ENCODE data around the gene TTLL7. TPM values are rescaled to one million over a fixed set of nuclear protein-coding genes. Genes with fewer than 3 reads are reported as not detected.

The TTLL7 gene
- polyA plus RNA-seq, 2 of the 4 experiments (the other 2 are of a cell fraction): 1.6 to 5.7 TPM

DNA sequence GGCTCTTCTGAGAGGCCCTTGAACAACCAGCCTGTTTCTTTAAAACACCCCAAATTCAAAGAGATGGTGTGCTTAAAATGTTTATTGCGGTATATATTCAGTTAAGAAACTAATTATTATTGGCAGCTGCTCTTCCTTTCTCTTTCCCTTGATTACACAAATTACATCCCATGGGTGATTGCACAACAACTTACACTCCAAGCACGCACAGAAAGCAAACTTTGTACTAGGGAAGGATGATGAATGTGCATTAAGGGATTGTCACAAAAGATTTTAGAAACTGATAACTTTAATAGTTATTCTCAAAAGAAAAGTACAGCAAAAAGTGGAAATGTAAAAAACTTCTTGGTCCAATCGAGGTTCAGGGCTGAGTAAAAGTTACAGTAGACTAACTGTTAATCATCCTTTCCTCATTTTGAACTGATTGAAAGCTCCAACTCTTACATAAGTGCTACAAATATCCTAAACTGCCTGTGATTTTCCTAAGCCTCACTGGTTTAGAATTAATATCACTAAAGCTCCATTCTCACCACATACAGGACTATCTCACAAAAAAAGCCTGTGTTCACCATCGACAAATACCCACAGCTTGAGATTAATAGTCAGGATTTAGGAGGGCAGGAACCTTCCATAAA is 153.4 kb downstream of the TTLL7 start:
- Histone ChIP-seq H3K4me1 (no peaks in the 10 kb centered on the region), H3K4me3 (no peak overlapping the region), H3K9me3 (no peaks in the 10 kb centered on the region), H3K27ac (no peak overlapping the region), H3K4me2 (no peak overlapping the region)
- ChIA-PET CTCF (no interaction called here), POLR2A (no interaction called here)
- no peak for TF ChIP-seq TFCP2L1 (CRISPR knock-in tag; IDR thresholded peaks at IDR 0.05)
- no peak for TF ChIP-seq RNF2 (IDR thresholded peaks at IDR 0.05; ENCODE audit: borderline replicate concordance, low read depth)
- no peak for TF ChIP-seq FOSL2 (IDR thresholded peaks at IDR 0.05)
- no peak for TF ChIP-seq FOSL2 (CRISPR knock-in tag; IDR thresholded peaks at IDR 0.05)
- TF ChIP-seq RFX5 (IDR thresholded peaks at IDR 0.05): no peak
- TF ChIP-seq JUN (IDR thresholded peaks at IDR 0.05): no peak
- no peak for TF ChIP-seq ZNF302 (CRISPR knock-in tag; IDR thresholded peaks at IDR 0.05)
- TF ChIP-seq KDM1A (IDR thresholded peaks at IDR 0.05; ENCODE audit: low read depth): no peak
- TF ChIP-seq CBX2 (IDR thresholded peaks at IDR 0.05; ENCODE audit: borderline replicate concordance, low read depth): no peak
- WGBS (ENCODE audit: missing lambda C conversion rate): 32% methylated on average over 4 of the region's 4 CpGs
- no peak for ATAC-seq
- DNase-seq (ENCODE audit: low read depth in 1 of 2, low spot score in 1 of 2): no peak
- FAIRE-seq: no peak

DNA sequence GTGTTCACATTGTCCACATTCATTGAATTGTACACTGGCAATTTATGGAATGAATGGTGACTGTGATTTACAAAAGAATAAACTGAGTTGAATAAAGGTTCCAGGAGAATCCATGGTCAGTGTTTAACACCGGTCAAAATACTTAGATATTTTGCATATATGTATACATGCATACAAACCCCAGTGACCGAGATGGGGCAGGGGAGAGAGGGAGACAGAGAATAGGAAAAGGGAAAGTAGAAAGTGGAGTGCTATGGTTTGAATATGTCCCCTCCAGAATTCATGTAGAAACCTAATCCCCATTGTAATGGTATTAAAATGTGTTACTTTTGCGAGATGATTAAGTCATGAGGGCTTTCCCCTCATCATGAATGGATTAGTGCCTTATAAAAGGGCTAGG is 154.4 kb downstream of the TTLL7 start:
- Histone ChIP-seq H3K4me3 (no peak overlapping the region), H3K4me2 (no peak overlapping the region), H3K4me1 (no peaks in the 10 kb centered on the region), H3K27ac (no peak overlapping the region), H3K9me3 (no peaks in the 10 kb centered on the region)
- WGBS (ENCODE audit: missing lambda C conversion rate): 28% methylated on average over 3 of the region's 3 CpGs
- DNase-seq (ENCODE audit: low read depth in 1 of 2, low spot score in 1 of 2) (no peak), FAIRE-seq (no peak), ATAC-seq (no peak)
- TF ChIP-seq PHF8 (IDR thresholded peaks at IDR 0.05; ENCODE audit: borderline replicate concordance, low read depth) (no peak), CEBPB (IDR thresholded peaks at IDR 0.05) (no peak), CBX8 (IDR thresholded peaks at IDR 0.05) (no peak), TFCP2L1 (CRISPR knock-in tag; IDR thresholded peaks at IDR 0.05) (no peak), EHF (CRISPR knock-in tag; IDR thresholded peaks at IDR 0.05) (no peak), NFE2L2 (conservative IDR thresholded peaks at IDR 0.05; ENCODE audit: low read length) (no peak), RNF2 (IDR thresholded peaks at IDR 0.05; ENCODE audit: borderline replicate concordance, low read depth) (no peak), POLR2A (IDR thresholded peaks at IDR 0.05; ENCODE audit: low read length) (no peak)
- TF ChIP-seq, protein P1, sequence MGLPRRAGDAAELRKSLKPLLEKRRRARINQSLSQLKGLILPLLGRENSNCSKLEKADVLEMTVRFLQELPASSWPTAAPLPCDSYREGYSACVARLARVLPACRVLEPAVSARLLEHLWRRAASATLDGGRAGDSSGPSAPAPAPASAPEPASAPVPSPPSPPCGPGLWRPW (IDR thresholded peaks at IDR 0.05): no peak
- TF ChIP-seq, protein P2, sequence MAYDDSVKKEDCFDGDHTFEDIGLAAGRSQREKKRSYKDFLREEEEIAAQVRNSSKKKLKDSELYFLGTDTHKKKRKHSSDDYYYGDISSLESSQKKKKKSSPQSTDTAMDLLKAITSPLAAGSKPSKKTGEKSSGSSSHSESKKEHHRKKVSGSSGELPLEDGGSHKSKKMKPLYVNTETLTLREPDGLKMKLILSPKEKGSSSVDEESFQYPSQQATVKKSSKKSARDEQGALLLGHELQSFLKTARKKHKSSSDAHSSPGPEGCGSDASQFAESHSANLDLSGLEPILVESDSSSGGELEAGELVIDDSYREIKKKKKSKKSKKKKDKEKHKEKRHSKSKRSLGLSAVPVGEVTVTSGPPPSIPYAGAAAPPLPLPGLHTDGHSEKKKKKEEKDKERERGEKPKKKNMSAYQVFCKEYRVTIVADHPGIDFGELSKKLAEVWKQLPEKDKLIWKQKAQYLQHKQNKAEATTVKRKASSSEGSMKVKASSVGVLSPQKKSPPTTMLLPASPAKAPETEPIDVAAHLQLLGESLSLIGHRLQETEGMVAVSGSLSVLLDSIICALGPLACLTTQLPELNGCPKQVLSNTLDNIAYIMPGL (CRISPR knock-in tag; IDR thresholded peaks at IDR 0.05; ENCODE audit: borderline replicate concordance): no peak
- TF ChIP-seq, protein P3, sequence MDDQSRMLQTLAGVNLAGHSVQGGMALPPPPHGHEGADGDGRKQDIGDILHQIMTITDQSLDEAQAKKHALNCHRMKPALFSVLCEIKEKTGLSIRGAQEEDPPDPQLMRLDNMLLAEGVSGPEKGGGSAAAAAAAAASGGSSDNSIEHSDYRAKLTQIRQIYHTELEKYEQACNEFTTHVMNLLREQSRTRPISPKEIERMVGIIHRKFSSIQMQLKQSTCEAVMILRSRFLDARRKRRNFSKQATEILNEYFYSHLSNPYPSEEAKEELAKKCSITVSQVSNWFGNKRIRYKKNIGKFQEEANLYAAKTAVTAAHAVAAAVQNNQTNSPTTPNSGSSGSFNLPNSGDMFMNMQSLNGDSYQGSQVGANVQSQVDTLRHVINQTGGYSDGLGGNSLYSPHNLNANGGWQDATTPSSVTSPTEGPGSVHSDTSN (IDR thresholded peaks at IDR 0.05): no peak
- POLR2A ChIA-PET: no interaction called here
- CTCF ChIA-PET: no interaction called here

DNA sequence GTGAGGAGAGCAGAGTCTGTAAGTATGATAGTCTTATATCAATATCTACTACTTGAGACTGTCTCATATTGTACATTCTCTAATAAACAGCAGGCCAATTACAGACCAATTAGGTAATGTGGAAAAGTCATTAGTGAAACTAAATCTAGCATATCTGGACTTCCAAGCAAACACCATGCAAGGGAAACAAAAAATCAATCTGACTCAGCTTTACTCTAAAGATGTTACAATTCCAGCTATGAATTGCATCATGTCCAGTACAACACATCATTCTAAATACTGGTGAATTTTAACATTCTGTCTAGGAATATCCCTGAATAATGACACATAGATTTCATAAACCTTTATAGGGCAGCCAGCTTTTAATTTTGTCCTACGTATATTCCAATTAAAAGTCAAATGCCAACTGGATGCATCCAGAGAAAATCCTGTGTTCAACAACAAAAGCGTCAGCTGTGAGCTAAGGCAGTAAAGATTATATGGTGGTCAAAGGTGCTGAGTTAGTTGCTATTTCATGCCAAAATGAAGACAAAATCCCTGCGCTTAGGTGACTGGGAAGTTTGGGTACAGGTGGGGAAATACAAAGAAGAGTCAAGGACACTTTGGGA is 159.3 kb downstream of the TTLL7 start:
- CTCF ChIA-PET: no interaction called here

More for the DNA sequence above, 159.3 kb downstream of the TTLL7 start:
- H3K4me2 ChIP-seq: no peak overlapping the region
- WGBS (ENCODE audit: missing lambda C conversion rate): 63% methylated on average over 3 of the region's 3 CpGs
- H3K4me1 ChIP-seq: no peaks in the 10 kb centered on the region
- TF ChIP-seq, protein P4, sequence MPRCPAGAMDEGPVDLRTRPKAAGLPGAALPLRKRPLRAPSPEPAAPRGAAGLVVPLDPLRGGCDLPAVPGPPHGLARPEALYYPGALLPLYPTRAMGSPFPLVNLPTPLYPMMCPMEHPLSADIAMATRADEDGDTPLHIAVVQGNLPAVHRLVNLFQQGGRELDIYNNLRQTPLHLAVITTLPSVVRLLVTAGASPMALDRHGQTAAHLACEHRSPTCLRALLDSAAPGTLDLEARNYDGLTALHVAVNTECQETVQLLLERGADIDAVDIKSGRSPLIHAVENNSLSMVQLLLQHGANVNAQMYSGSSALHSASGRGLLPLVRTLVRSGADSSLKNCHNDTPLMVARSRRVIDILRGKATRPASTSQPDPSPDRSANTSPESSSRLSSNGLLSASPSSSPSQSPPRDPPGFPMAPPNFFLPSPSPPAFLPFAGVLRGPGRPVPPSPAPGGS (IDR thresholded peaks at IDR 0.05): no peak
- TF ChIP-seq ZSCAN20 (CRISPR knock-in tag; IDR thresholded peaks at IDR 0.05): no peak
- TF ChIP-seq, protein P3 (IDR thresholded peaks at IDR 0.05): no peak
- TF ChIP-seq FOSB (CRISPR knock-in tag; IDR thresholded peaks at IDR 0.05): no peak
- TF ChIP-seq MAFK (IDR thresholded peaks at IDR 0.05; ENCODE audit: partially characterized antibody): no peak
- no peak for TF ChIP-seq CBX8 (IDR thresholded peaks at IDR 0.05)
- TF ChIP-seq, protein P5, sequence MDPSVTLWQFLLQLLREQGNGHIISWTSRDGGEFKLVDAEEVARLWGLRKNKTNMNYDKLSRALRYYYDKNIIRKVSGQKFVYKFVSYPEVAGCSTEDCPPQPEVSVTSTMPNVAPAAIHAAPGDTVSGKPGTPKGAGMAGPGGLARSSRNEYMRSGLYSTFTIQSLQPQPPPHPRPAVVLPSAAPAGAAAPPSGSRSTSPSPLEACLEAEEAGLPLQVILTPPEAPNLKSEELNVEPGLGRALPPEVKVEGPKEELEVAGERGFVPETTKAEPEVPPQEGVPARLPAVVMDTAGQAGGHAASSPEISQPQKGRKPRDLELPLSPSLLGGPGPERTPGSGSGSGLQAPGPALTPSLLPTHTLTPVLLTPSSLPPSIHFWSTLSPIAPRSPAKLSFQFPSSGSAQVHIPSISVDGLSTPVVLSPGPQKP (IDR thresholded peaks at IDR 0.05; ENCODE audit: low read depth, low read length): no peak
- FAIRE-seq (no peak), ATAC-seq (no peak), DNase-seq (ENCODE audit: low read depth in 1 of 2, low spot score in 1 of 2) (no peak)
- H3K9me3 ChIP-seq: no peaks in the 10 kb centered on the region
- no peak overlapping the region for H3K4me3 ChIP-seq
- H3K27ac ChIP-seq: no peak overlapping the region
- POLR2A ChIA-PET: no interaction called here
